ENCODE results near the gene LMF2.

LMF2 gene

GRCh38 chr22:50473855-50474671 is 33.4 kb downstream of the LMF2 start:
- no peak overlapping the region for H3K27ac ChIP-seq (ENCODE audit: low read length)
- no peaks in the 10 kb centered on the region for H3K27me3 ChIP-seq (ENCODE audit: low read depth, low read length)
- peak overlapping the region; percentile 96 for H3K4me3 ChIP-seq (ENCODE audit: low read length)
- H3K9me3 ChIP-seq (ENCODE audit: insufficient read depth, low read length), result no peaks in the 10 kb centered on the region
- peaks cover 32% of the 10 kb centered on the region for H3K4me1 ChIP-seq (ENCODE audit: low read length)
- no peak overlapping the region for H2AFZ ChIP-seq (ENCODE audit: low read depth, low read length)
- TF ChIP-seq CTCF (IDR thresholded peaks at IDR 0.05; ENCODE audit: low read depth, low read length) (no peak), EZH2phosphoT487 (IDR thresholded peaks at IDR 0.05; ENCODE audit: low read depth) (no peak)
- peak overlapping the region; percentile 67 for H3K9ac ChIP-seq (ENCODE audit: low read length)
- no peaks in the 10 kb centered on the region for H3K36me3 ChIP-seq (replicated peaks; ENCODE audit: low read depth, low read length)
- H4K20me1 ChIP-seq (ENCODE audit: insufficient read depth, low read length), result peaks cover 25% of the 10 kb centered on the region
- H3K4me2 ChIP-seq (ENCODE audit: low read length), result peak overlapping the region; percentile 91
- H3K79me2 ChIP-seq (ENCODE audit: low read length), result peaks cover 48% of the 10 kb centered on the region

GRCh38 chr22:50473088-50473487 is 34.4 kb downstream of the LMF2 start:
- Histone ChIP-seq H4K20me1 (ENCODE audit: insufficient read depth, low read length) (peaks cover 29% of the 10 kb centered on the region), H3K9me3 (ENCODE audit: insufficient read depth, low read length) (no peaks in the 10 kb centered on the region), H2AFZ (ENCODE audit: low read depth, low read length) (no peak overlapping the region), H3K79me2 (ENCODE audit: low read length) (peaks cover 55% of the 10 kb centered on the region), H3K27ac (ENCODE audit: low read length) (no peak overlapping the region), H3K27me3 (ENCODE audit: low read depth, low read length) (no peaks in the 10 kb centered on the region), H3K4me1 (ENCODE audit: low read length) (peaks cover 35% of the 10 kb centered on the region), H3K4me3 (ENCODE audit: low read length) (peak overlapping the region; percentile 96; the same call in 1 of the 2 replicates), H3K4me2 (ENCODE audit: low read length) (peak overlapping the region; percentile 91), H3K9ac (ENCODE audit: low read length) (no peak overlapping the region), H3K36me3 (replicated peaks; ENCODE audit: low read depth, low read length) (no peaks in the 10 kb centered on the region)
- TF ChIP-seq CTCF (IDR thresholded peaks at IDR 0.05; ENCODE audit: low read depth, low read length) (peak; percentile 47), EZH2phosphoT487 (IDR thresholded peaks at IDR 0.05; ENCODE audit: low read depth) (no peak)

- Histone ChIP-seq H2AFZ (ENCODE audit: low read depth, low read length) (no peak overlapping the region), H3K27me3 (ENCODE audit: low read depth, low read length) (no peaks in the 10 kb centered on the region), H3K4me1 (ENCODE audit: low read length) (peaks cover 35% of the 10 kb centered on the region), H4K20me1 (ENCODE audit: insufficient read depth, low read length) (peaks cover 29% of the 10 kb centered on the region), H3K27ac (ENCODE audit: low read length) (no peak overlapping the region), H3K79me2 (ENCODE audit: low read length) (peaks cover 55% of the 10 kb centered on the region), H3K9ac (ENCODE audit: low read length) (no peak overlapping the region), H3K36me3 (replicated peaks; ENCODE audit: low read depth, low read length) (no peaks in the 10 kb centered on the region), H3K4me3 (ENCODE audit: low read length) (no peak overlapping the region), H3K4me2 (ENCODE audit: low read length) (no peak overlapping the region), H3K9me3 (ENCODE audit: insufficient read depth, low read length) (no peaks in the 10 kb centered on the region)
- TF ChIP-seq EZH2phosphoT487 (IDR thresholded peaks at IDR 0.05; ENCODE audit: low read depth) (no peak), CTCF (IDR thresholded peaks at IDR 0.05; ENCODE audit: low read depth, low read length) (no peak)
Measured at GRCh38 chr22:50471962-50472361, 35.5 kb downstream of the LMF2 start.

GRCh38 chr22:50471197-50471847 is 36.2 kb downstream of the LMF2 start:
- Histone ChIP-seq H3K4me2 (ENCODE audit: low read length) (no peak overlapping the region), H3K9ac (ENCODE audit: low read length) (no peak overlapping the region), H3K4me1 (ENCODE audit: low read length) (peaks cover 35% of the 10 kb centered on the region), H3K27me3 (ENCODE audit: low read depth, low read length) (no peaks in the 10 kb centered on the region), H2AFZ (ENCODE audit: low read depth, low read length) (no peak overlapping the region), H3K9me3 (ENCODE audit: insufficient read depth, low read length) (no peaks in the 10 kb centered on the region), H3K27ac (ENCODE audit: low read length) (no peak overlapping the region), H3K36me3 (replicated peaks; ENCODE audit: low read depth, low read length) (no peaks in the 10 kb centered on the region), H3K79me2 (ENCODE audit: low read length) (peaks cover 55% of the 10 kb centered on the region), H3K4me3 (ENCODE audit: low read length) (no peak overlapping the region), H4K20me1 (ENCODE audit: insufficient read depth, low read length) (peaks cover 29% of the 10 kb centered on the region)
- TF ChIP-seq CTCF (IDR thresholded peaks at IDR 0.05; ENCODE audit: low read depth, low read length) (no peak), EZH2phosphoT487 (IDR thresholded peaks at IDR 0.05; ENCODE audit: low read depth) (no peak)
